RPMI7951 (cell line): Measurements from ENCODE around the gene MYH9. TPM values are rescaled to one million over a fixed set of nuclear protein-coding genes. Genes with fewer than 3 reads are reported as not detected.

Source experiments
- DNase-seq: peaks from one replicate; pipeline ENCODE4 v3.0.0-alpha.2; 2012; ENCODE audit warnings: low read depth
- total RNA-seq: library from RNA; depleted of rRNA; stranded (reverse); fragments of >200 nt; shearing (Covaris generic); gene quantifications from 2 replicates; pipeline ENCODE4 v1.2.3, GENCODE V29; 2014; rRNA removed

Gene MYH9
- total RNA-seq, 1 experiment from 2014 or later = 260 TPM

- DNase-seq = no peak
Measured at GRCh38 chr22:36232715-36233401, 154.9 kb downstream of the MYH9 start.

Other genes with a start within 250 kb of the MYH9 start
- 11.1 and 14.1 TPM in 2 replicates for gene APOL3, start 227.2 kb downstream of the MYH9 start, total RNA-seq
- gene APOL4, start 186.2 kb downstream of the MYH9 start, total RNA-seq = 0.20 TPM in 1 of 2 replicates, not detected in the other
- gene APOL2, start 148.4 kb downstream of the MYH9 start, total RNA-seq = 25.6 and 37.0 TPM in 2 replicates
- 6.2 and 8.0 TPM in 2 replicates for gene APOL1, start 134.8 kb downstream of the MYH9 start, total RNA-seq
- 17.8 and 19.8 TPM in 2 replicates for gene TXN2, start 93.7 kb upstream of the MYH9 start, total RNA-seq
- 12.0 and 12.6 TPM in 2 replicates for gene FOXRED2, start 119.1 kb upstream of the MYH9 start, total RNA-seq
- 331 and 336 TPM in 2 replicates for gene EIF3D, start 141.2 kb upstream of the MYH9 start, total RNA-seq